DMS153 treated with DMSO at 0.1 percent for 48 hours (cell line): ENCODE data around the gene EXD1.

Experiments
- DNase-seq: peaks from one replicate; lab custom pipeline; 2025; ENCODE audit not compliant: unreplicated experiment; lab: John Stamatoyannopoulos, UW

The EXD1 gene

DNA sequence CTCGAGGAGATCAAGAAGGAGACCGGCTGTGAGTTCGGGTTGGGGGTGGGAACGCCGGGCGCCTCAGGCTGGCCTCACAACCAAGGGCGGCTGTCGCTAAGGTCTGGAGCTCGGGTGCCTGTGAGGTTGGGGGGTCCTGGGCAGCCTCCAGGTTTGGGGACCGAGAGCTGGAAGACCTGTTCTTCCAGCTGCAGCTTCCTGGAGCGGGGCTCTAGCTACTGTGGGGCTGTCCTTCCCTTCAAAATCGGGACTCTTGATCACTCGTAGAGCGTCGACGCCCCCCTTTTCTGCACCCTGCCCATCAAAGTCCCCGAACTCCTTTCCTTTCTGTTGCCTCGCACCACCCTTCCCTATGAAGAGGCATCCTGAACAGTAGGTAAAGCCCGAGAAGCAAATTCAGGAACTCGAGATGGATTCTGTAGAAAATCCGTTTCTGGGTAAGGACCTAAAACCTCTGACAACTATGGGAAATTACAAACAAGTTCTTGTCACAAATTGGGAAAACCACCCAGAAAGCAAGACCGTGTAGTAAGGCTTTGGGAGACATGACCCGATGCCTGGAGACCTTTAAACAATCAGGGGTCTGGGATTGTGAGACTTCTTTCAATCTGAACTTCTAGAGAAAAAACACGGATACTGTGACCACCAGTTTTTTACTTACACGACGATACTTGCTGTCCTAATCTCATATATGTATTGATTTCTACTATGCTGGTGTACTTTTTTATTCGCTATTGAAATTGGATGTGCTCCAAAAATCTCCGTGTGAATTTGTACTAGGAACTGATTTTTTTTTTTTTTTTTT, 1.1 kb upstream of the EXD1 start:
- no peak for DNase-seq

DNA sequence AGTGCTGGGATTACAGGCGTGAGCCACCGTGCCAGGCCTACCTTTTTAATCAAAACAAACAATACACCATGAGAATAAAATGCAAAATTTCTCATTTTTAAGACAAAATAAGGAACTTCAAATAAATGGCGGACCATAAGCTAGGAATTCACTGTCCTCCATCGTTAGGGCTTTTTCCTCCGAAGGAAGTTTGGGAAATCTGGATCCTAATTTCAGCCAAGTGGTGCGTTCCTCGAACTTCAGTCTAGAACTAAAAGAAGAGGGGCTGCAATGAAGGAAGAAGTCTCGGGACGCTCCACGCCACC, 260 bp downstream of the EXD1 start:
- DNase-seq, result no peak

DNA sequence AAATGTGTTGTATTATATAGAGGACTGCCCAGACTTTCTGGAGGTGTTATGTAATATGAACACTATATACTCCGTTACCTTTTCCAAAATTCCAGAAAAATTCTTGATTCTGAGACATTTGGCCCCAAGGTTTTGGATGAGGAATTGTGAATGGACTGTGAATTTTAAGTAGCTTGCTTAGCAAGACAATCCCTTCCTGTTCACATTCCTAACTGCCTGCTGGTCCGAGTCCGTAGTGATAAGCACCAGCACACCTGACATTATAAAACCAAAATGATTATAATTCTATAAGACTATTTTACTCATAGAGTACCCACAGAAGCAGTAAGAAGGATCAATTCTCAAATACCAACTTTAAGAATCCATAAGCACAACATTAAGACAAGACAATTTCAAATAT, 11.2 kb downstream of the EXD1 start:
- DNase-seq, result no peak

DNA sequence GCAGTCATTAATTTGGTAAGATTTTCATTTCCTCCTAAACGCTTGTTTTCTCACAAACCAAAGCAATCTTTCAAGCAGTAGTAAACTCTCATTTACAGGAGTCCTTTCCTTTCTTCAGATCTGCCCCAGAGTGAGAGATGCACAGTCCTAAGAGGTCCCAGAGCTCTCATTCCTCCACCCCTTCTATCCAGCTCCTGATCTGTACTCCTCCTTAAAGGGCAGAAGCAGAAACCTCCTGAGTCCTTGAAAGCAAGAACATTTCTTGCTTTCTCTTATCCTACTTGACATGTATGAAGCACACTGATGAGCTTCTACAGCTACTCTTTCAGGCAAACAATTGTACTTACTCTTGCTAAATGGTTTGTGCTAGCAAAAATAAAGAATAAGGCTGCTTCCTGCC, 11.7 kb downstream of the EXD1 start:
- DNase-seq, result no peak

DNA sequence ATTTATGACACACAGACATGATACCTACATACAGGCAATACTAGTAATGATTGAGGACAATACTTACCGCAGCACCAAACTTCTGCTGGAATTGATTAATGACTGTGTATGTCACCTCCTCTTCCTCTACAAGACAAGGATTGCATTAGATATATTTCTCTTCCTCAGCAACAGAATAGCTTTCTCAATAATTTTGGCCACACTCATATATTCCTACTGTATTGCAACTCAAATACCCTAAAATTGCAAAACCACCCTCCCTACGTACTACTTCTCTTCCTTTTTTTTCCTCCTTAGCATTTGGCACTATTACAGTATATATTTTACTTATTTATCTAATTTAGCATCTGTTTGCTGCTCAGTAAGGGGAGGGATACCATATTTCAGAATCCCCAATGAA, 14.8 kb downstream of the EXD1 start:
- DNase-seq, result no peak

DNA sequence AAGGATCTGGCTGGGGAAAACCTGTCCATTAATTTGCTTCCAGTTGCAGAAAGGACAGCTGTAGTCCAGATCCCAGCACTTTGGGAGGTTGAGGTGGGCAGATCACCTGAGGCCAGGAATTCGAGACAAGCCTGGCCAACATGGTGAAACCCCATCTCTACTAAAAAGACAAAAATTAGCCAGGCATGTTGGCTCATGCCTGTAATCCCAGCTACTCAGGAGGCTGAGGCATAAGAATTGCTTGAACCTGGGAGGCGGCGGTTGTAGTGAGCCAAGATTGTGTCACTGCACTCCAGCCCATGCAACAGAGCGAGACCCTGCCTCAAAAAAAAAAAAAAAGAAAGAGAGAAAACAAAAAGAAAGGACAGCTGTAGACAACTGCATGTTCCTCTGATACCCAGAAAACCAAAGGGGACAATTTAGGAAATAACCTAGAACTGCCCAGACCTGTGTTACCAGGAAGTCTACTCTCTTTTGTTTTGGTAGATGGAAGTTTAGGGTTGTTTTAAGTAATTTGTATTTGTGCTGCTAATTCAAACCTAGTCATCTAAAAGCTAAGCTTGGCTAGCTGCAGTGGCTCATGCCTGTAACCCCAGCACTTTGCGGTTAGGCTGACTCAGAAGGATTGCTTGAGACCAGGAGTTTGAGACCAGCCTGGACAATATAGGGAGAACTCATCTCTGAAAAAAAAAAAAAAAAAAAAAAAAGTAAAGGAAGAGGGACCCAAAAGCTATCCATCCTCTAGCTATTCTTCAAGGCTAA, 22.7 kb downstream of the EXD1 start:
- DNase-seq, result no peak

DNA sequence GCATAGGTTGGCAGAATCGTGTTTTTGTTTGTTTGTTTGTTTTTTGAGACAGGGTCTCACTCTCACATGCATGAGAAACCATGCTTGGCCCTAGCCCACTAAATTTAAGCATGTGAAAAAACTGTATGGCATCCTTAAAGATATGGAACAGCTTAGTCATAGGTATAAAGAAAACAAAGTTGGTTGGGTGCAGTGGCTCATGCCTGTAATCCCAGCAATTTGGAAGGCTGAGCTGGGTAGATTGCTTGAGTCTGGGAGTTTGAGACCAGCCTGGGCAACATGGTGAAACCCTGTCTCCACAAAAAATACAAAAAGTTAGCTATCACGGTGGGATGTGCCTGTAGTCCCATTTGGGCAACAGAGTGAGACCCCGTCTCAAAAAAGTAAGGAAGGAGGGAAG, 25.2 kb downstream of the EXD1 start:
- no peak for DNase-seq

DNA sequence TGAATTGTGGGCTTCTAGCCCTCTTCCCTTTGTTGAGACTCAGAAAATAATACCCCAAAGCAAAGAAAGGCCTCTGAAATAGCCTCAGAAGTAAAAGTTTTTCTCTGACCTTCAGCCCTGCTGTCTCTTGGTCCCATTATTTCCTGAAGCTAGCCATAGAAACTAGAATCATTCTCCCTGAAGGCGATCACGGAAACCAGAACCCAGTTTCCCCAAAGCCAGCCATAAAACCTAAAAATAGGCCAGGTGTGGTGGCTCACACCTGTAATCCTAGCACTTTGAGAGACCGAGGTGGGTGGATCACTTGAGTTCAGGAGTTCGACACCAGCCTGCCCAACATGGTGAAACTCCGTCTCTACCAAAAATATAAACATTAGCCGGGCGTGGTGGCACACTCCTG, 27.2 kb downstream of the EXD1 start:
- no peak for DNase-seq

DNA sequence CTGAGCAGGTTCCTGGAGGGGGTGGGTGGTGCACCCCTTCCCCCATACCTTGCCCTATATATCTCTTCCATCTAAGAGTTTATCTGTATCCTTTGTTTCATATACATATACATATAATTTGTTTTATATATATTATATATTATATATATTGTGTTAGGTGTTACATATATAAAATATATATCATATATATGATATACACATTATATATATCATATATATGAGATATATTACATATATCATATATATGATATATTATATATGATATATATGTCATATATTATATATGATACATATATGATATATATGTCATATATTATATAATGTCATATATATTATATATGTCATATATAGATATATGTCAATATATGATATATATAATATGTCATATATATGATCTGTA, 31.1 kb downstream of the EXD1 start:
- DNase-seq, result no peak

DNA sequence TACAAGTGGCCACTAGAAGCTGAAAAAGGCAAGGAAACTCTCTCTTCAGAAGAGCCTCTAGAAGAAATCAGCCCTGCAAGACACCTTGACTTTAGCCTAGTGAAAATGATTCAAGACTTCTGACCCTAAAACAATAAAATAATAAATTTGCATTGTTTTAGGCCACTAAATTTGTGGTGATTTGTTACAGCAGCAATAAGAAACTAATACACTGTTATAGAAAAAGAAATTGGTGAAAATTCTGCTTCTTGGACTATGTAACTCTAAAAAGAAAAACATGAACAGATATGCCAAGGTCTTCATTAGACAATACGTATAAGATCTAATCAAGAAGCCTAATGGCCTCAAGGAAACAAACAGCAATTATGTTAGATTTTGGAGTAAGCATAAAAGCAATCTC, 36.1 kb downstream of the EXD1 start:
- DNase-seq, result no peak

DNA sequence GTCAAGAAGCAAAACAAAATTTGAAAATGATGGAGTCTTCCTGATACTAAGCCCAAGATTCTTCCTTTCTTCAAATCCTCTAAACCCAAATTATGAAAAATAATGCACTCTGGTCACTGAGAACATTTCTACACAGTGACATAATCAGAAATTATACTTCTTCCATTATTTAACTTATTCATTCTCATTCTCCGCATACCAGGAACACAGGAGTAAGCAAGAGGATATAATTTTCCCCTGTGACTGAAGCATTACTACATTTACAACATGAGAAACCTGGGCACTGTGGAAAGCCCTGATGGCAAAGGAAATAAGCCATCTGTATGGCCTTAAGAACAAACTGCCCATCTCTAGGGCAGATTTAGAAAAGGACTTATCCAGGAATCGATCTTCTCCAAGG, 47.0 kb downstream of the EXD1 start:
- DNase-seq, result no peak

DNA sequence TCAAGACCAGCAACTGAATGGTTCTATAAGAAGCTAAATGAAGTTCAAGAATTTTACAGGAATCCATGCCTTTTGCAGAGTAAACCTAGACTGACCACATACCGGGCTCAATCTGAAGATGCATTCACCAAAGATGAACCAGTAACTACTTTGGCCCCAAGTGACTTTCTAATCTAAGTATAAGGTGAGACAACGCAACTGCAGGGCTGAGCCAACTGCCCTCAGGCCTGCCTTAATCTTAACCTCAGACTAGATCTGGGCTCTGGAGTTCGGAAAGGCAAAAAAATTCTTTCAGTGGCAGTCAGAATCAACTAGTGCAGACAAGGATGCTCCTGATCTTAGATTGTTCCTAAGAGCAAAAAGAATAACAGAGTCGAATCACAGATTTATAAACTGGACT, 48.3 kb downstream of the EXD1 start:
- no peak for DNase-seq

DNA sequence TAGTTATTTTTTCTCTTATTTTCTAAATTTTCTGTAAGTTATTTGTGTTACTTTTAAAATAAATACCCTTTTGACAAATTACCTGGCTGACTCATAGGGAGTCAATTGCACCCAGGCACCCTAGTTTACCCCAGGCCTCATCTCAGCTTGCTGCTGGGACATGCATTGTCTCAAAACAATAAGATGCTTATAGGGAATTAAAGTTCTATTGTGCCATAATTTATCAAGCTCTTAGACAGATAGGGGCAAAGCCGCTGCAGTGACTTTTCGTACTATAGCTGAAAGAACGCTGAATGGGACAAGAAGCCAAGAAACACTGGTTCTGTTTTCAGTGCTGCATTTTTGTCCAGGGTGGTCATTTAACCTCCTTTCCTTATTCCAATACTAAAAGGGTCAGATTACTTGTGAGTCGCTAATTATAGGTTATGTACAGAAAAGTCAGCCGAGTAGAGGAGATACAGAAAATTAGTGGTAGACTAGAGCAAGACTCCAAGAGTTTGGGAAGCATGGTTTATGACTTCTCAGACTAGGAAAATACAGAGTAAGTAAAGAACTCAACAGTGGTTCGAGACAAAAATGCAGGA, 50.3 kb downstream of the EXD1 start:
- no peak for DNase-seq

DNA sequence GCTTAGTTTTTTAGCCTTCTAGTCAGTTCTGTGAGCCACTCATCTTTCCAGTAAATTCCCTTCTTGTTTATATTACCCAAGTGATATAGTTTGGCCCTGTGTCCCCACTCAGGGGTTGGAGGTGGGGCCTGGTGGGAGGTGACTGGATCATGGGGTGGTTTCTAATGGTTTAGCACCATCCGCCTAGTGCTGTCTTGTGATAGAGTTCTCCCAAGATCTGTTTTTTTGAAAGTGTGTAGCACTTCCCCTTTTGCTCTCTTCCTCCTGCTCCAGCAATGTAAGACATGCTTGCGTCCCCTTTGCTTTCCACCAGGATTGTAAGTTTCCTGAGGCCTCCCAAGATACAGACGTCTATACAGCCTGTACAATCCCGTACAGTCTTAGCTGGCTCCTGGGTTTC, 60.8 kb downstream of the EXD1 start:
- DNase-seq, result no peak

DNA sequence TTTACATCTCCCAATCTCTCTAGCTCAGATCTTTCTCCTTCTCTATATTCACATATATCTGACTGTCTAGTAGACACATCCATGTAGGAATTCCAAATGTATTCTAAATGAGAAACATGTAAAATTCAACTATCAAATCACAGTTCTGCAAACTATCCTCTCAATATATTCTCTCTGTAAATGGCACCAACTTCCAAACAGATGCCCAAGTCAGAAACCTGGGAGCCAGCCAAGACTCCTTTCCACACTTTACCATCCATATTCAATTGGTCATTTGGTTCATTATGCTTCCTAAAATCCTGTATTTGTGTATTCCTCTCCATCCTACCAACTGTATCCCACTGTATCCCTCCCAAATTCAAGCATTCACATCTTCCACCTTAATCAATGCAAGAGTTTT, 61.5 kb downstream of the EXD1 start:
- no peak for DNase-seq

DNA sequence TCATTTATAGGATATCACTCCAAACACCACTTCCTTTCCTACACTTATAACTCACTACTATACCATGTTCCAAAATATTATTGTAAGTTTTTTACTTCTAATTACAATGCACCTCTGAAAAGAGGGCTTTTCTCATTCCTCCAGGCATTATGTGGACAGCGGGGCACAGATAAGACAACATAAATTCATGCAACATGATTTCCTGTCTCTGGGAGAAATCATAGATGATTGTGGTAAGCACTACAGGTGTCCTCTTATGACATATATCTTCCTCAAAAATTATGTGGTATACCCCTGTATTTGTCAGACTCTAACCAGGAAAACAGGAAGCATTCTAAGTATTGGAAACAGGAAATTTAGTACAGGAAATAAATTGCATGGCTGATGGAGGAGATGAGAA, 68.8 kb downstream of the EXD1 start:
- no peak for DNase-seq

DNA sequence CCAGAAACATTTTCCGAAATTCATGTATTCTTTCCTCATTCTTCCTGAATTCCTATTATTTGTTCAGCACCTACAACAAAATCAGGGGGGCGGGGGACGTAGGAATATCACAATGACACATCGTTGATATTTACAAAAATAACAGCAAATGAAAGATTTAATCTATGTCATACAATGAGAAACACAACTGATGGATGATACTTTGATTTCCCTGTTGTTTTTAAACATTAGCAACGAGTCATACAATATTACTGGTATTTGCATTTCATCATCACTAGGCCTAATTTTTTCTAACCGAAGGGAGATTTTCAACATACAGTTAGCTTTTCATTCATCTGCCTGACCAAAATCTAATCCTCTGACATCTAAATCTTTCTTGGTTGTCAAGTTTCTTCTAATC, 69.2 kb downstream of the EXD1 start:
- no peak for DNase-seq

DNA sequence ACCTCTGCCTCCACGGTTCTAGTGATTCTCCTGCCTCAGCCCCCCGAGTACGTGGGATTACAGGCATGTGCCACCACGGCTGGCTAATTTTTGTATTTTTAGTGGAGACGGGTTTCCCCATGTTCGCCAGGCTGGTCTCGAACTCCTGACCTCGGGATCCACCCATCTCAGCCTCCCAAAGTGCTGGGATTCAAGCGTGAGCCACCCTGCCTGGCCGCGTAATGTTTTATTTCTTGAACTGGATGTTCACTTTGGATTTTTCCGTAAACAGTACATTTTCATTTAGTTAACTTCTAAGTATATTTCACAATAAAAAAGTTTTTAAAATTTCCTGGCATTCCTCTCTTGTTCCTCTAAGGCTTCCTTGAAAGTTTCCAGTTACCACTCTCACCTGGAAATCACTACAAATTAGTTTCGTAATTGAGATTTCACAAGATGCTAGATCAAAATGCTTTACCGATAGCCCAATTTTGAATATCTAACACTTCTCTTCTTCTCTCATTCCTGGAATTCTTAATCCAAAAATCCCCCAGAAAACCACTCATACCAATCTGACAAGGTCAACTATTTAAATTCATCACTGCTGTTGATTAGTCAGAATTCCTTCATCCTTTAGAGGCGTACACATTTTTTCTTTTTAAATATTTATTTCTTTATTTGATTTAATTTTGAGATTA, 69.8 kb downstream of the EXD1 start:
- no peak for DNase-seq

DNA sequence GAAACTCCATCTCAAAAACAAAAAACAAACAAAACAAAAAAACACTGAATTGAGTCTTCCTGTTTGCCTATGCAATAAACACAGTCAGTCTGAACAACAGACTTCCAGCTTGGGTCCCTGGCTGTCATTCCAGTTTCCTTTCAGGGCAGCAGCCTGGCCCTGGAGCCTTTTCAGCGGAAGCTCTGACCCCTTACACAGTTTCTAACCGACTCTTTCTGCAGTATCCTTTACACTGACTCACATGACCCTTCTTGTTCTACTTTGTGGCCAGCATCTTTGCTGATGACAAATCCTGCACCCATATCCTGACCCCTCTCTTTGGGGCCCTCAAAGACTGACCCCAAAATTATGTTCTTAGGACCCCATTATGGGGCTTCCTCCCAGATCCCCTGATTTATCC, 76.1 kb downstream of the EXD1 start:
- DNase-seq, result no peak

DNA sequence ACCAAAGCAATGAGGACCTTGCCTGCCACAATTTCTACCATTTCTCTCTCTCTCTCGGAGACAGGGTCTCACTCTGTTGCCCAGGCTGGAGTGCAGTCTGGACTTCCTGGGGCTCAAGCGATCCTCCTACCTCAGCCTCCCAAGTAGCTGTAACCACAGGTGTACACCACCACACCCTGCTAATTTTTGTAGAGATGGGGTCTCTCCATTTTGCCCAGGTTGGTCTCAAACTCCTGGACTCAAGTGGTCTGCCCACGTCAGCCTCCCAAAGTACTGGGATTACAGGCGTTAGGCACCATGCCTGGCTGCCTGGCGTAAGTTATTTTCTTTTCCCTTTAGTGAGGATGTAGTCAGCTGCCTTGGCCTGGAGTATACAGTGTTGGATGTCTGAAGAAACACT, 76.8 kb downstream of the EXD1 start:
- DNase-seq, result no peak

DNA sequence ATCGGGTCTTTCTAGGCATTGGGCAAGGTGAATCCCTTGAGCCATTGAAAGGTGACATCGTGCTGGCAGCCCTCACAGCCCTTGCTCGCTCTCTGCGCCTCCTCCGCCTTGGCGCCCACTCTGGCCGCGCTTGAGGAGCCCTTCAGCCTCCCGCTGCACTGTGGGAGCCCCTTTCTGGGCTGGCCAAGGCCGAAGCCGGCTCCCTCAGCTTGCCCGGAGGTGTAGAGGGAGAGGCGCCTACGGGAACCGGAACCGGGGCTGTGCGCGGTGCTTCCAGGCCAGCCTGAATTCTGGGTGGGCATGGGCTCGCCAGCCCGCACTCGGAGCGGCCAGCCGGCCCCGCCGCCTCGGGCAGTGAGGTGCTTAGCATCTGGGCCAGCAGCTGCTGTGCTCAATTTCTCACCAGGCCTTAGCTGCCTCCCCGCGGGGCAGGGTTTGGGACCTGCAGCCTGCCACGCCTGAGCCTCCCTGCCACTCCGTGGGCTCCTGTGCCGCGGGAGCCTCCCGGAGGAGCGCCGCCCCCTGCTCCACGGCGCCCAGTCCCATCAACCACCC, 79.0 kb downstream of the EXD1 start:
- DNase-seq, result no peak

DNA sequence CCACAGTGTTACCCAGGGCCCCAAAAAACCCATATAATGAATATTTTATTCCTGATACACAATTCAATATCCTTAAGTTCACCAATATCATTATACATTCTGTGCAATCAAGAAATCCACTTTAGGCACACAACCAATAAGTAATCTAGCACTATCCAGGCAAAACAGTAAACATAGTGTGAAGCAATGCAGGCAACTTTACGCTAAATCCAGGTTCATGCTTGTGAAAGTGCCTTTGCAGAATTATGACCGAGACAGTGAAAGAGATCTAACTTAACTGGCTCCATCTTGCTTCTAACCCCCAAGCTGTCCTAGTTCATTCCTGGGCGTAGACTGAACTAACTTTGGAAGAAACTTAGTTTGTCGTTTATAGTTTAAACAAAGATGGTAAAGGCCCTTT, 80.3 kb downstream of the EXD1 start:
- no peak for DNase-seq
